ENCODE data around the gene CIZ1.

- TF ChIP-seq, protein P1, sequence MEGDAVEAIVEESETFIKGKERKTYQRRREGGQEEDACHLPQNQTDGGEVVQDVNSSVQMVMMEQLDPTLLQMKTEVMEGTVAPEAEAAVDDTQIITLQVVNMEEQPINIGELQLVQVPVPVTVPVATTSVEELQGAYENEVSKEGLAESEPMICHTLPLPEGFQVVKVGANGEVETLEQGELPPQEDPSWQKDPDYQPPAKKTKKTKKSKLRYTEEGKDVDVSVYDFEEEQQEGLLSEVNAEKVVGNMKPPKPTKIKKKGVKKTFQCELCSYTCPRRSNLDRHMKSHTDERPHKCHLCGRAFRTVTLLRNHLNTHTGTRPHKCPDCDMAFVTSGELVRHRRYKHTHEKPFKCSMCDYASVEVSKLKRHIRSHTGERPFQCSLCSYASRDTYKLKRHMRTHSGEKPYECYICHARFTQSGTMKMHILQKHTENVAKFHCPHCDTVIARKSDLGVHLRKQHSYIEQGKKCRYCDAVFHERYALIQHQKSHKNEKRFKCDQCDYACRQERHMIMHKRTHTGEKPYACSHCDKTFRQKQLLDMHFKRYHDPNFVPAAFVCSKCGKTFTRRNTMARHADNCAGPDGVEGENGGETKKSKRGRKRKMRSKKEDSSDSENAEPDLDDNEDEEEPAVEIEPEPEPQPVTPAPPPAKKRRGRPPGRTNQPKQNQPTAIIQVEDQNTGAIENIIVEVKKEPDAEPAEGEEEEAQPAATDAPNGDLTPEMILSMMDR (conservative IDR thresholded peaks at IDR 0.05) = no peak
- no peak for TF ChIP-seq ZFX (IDR thresholded peaks at IDR 0.05)
These were observed 23.5 kb upstream of the CIZ1 start for GRCh38 chr9:128214571-128215490.

Measured in C4-2B (cell line).